ENCODE results near the gene DGKD.
"Not testable (repeated sequence)": the region's sequence is repeated elsewhere in the genome, so short reads cannot be mapped to it uniquely, and the experiment has no call there.

DGKD gene

DNA sequence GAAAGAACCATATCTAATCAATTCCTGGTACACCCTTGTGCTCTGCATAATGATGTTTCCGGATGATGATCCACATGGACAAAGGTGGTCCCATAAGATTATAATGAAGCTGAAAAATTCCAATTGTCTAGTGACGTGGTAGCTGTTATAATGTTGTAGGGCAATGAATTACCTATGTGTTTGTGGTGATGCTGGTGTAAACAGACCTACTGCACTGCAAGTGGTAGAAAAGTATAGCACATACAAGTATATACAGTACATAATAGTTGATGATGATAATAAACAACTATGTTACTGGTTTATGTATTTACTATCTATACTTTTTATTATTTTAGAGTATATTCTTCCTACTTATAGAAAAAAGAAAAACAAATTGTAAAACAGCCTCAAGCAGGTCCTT is 8.4 kb downstream of the DGKD start:
- DNase-seq: no peak

DNA sequence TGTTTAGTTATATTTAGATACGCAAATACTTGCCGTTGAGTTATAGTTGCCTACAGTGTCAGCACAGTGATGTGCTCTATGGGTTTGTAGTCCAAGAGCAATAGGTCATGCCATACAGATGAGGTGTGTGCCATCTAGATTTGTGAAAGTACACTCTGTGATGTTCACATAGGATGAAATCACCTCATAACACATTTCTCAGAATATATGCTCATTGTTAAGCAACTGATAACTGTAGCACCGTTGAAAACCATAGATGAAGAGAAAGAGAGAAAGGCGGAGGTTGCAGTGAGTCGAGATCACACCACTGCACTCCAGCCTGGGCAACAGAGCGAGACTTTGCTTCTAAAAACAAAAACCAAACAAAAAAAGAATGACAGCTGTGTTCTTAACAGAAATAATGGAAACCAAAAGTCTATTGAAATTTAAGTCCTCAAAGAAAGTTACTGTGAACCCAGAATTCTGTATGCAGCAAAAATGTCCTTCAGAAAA is 9.5 kb downstream of the DGKD start:
- no peak for DNase-seq

DNA sequence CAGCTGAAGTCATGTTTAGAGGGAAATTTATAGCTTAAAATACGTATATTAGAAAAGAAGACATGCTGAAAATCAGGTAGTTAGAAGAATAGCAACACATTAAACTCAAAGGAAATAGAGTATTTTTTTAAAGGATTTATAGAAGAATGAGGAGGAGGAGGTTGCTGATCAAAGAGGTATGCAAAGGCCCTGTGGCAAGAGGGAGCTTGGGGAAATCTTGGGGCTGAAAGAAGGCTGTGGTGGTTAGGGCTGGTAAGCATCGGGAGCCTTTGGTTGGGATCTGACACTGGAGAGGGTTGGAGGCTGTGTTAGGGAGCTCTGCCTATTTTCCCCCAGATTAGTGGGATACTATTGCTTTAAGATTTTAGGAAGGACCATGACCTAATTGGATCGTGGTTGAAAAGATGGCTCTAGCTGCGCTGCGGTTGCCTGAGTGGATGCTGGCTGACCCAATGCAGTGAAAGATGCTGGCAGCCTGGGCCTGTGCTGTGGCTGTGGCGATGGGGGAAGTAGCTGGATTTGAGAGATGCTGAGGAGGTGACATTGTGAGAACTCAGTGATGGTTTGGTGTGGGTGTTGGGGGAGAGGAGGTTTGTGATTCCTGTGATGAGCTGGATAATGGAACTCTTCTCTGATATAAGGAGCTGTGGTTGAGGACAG is 11.7 kb downstream of the DGKD start:
- DNase-seq: no peak

DNA sequence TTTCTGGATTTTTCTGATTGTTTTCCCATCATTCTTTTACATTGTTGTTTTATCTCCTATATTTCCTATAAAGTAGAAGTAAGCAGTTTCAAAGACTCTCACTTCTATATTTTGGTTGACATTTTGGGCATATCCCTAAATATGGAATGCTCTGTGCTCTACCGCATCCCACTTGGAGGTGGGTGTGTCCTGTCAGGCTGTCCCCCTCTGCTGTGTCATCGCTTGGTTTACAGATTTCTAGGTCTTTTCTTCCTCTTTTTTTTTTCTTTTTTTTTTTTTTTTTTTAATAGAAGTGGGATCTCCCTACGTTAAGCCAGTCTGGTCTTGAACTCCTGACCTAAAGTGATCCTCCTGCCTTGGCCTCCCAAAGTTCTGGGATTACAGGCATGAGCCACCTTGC is 13.3 kb downstream of the DGKD start:
- DNase-seq: no peak

DNA sequence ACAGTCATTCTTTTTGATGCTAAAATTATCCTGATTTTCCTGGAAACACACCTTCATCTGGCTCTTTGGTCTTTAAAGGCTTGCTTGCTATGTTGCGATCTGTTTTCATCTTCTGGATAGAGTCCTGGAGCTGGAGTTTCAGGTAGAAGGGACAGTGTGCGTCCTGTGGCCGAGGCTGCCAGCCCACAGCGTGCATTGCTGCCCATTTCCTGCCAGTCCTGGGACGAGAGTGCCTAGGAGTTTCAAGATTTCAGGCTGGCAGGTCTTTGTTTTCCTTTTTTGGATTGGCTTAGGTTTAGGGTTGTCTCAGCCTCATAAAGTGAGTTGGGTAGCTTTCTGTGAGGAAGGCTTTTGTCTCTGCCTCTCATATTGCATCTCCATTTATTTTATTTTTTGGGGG is 14.5 kb downstream of the DGKD start:
- DNase-seq: no peak

DNA sequence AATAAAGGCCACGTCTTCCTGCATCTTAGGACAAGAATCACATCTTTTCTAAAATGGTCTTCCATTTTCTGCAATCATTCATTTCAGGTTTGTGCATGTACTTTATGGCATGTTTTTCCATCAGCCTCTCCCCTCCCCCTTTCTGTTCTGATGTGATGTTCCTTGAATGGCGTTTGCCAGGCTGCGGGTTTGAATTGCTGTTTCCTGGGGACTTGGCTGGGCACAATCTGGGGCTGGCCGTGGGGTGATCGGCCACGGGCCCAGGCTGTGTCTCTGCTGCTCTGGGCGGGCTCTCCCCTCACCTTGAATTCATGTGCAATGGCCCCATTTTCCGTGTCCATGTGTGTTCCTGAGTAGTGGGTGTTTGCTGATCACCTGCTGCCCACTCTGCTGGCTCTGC is 15.2 kb downstream of the DGKD start:
- DNase-seq: no peak

DNA sequence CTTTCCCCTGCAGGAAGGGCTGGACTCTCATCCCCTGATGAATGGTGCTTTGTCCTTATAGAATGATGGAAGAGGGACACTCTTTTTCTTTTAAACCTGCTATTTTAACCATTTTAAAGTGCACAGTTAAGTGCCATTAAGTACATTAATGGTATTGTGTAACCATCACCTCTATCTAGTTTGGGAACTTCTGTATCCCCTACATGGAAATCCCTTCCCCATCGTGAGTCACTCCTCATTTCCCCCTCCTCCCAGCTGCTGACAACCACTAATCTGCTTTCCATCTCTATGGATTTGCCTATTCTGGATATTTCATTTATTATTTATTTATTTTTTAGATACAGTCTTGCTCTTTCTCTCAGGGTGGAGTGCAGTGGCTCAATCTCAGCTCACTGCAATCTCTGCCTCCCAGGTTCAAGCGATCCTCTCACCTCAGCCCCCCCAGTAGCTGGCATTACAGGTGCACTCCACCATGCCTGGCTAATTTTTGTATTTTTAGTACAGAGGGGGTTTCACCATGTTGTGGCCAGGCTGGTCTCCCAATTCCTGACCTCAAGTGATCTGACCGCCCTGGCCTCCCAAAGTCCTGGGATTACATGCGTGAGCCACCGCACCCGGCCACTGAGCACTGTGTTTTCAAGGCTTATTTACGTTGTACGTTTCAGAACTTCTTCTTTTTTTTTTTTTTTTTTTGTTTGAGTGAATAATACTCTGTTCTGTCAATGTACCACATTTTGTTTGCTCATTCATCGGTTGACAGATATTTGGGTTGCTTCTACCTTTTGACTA is 15.8 kb downstream of the DGKD start:
- no peak for DNase-seq

DNA sequence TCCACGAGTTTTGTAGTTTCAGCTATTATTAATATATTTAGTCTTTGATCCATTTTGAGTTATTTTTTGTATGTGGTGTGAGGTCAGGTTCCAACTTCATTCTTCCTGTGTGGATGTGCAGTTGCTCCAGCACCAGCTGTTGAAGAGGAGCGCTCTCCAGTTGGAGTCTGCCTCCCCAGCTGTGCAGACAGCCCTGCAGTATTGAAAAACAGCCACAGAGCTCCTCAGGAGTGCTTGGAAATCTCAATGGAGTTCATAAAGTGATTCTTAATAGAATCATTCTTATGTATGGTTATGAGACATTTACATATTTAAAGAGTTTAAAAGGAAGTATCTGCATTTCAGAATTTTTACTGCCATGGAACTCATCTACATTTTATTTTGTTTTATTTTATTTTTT is 17.3 kb downstream of the DGKD start:
- DNase-seq: no peak

DNA sequence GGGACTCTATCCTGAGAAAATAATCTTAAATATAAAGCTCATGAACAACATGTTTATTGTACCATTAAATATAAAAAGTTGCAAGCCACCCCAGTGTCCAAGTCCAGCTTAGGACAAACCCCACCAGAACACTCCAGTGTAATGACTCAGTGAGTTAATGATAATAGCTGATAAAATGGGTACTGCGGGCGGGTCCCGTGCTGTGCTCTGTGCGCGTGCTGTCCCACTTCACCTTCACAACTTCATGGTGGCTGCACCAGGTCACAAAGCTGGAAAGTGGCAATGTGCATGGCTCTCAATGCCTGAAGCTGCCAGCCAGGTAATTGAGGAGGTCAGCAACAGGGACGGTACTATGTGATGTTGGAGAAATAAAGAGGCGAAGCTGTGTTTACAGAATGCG is 18.6 kb downstream of the DGKD start:
- no peak for DNase-seq

DNA sequence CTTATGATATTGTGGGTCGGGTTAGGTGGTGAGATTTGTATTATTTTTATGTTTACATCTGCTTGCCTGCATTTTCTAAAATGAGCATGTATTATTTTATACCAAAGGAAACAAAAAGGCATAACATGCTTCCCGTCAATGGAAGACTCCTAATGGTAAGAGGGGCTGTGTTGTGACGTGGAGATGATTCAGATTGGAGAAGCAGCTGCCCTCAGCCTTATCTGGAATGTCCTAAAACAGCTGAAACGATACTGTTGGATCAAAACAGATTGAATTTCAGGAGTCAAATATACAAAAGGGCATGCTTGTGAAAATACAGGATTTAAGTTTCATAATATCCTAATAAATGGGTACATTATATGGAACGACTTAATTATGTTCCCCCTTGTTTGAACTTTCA is 19.0 kb downstream of the DGKD start:
- no peak for DNase-seq

DNA sequence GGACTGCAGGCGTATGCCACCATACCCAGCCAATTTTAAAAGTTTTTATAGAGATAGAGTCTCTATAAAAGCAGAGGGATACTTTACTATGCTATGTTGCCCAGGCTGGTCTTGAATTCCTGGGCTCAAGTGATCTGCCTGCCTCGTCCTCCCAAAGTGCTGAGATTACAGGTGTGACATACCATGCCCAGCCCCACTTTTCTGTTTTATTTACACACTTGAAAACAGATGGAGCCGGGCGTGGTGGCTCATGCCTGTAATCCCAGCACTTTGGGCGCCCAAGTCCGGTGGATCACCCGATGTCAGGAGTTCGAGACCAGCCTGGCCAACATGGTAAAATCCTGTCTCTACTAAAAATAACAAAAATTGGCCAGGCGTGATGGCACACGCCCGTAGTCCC is 20.5 kb downstream of the DGKD start:
- DNase-seq: not testable (repeated sequence)

DNA sequence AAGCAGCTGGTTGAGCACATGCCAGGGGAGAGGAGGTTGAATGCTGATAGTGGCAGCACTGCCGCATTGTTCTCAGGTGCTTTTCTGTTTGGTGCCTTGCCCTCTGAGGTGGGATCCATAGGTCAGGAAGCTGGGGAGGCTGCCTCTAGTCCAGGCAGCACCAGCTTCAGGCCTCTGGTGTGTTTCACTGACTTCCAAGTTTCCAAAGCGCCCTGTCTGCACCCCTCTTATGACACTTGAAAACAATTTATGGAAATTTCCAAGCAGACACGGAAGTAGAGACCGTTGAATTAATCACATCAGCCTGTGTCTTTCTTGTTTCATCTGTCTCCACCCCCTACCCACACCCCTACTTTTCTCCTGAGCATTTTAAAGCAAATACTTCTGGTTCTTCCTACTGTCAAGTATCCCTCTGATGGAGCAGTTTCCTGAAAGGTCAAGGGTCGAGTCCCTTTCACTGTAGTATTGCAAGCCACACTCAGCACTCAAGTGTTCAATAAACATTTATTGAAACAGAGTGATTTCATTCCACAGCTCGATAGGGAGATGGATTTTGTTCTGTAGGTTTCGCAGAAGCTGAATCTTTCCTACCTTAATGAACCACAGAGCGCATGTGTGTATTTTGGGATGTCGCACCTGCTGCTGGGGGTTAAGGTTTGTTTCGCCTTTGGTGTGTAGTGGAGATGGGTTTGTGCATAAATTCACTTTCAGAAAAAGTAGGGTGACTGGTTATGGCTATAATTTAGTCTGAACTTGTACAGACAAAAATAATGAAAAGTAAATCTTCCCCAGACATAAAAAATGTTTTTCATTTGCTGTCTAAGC is 21.4 kb downstream of the DGKD start:
- DNase-seq: no peak

DNA sequence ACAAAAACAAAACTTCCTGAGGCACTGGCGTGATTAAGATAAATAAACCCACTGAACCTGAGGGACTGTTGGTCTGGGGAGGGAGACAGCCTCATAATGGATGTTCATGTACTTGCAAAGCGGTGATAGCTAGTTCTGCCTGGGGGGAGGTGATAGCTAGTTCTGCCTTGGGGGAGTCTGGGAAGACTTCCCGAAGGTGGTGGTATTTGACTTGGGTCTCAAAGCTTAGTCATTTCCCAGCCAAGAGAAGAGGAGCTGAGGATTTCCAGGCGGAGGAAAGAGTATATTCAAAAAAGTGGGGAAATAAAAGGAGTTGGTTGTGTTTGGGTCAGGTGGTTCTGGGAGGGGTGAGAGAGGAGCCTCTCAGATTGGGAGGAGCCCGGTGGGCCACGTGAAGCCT is 24.7 kb downstream of the DGKD start:
- no peak for DNase-seq

DNA sequence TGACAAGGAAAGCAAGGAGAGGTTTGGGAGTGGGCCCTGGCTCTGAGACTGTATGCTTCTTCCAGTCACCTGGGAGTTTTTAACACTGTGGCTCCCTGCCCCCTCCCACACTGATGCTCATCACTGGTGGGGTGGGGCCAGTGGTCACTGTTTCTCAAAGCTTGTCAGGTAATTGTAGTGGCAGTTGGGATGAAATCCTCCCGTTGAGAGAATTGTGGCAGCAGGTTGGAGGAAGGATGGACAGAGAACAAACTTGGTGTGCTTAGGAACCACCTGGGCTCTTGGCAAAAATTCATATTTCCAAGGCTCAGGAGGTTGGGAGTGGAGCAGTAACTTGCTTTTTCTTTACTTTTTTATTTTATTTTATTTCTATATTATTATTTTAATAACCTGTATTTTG is 25.1 kb downstream of the DGKD start:
- DNase-seq: no peak

DNA sequence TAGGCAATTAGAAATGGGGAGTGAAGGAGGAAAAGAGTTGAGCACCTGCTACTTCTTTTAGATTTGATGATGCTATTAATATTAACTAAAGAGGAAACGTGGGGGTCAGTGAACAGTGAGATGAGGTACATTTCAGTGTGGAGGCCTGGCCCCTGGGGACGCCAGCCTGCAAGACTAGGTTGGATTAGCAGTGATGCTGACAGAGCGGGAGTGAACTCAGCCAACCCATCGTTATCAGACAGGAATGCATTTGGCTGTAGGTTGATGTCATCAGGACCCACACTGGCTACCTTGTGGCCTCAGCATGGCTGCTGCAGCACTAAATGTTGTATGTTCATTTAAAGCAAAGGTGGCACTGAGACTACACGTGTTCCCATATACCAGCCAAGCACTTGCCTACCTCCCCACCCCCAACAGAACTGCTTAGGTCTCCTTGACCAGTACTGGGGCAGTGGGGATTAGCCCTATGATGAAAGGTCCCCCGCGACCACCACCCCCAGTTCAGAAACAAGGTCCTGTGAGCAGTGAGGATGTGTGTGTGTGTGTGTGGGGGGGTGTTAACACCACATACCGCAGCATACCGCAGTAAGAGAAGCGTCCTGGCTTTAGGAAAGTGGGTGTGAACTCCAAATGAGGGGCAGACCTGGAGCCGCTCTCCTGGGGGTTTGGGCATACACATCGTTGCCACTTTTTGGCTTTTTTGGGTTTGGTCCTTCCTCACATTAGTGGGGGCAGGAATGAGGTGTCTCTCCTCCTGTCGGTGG is 26.0 kb downstream of the DGKD start:
- DNase-seq: no peak

DNA sequence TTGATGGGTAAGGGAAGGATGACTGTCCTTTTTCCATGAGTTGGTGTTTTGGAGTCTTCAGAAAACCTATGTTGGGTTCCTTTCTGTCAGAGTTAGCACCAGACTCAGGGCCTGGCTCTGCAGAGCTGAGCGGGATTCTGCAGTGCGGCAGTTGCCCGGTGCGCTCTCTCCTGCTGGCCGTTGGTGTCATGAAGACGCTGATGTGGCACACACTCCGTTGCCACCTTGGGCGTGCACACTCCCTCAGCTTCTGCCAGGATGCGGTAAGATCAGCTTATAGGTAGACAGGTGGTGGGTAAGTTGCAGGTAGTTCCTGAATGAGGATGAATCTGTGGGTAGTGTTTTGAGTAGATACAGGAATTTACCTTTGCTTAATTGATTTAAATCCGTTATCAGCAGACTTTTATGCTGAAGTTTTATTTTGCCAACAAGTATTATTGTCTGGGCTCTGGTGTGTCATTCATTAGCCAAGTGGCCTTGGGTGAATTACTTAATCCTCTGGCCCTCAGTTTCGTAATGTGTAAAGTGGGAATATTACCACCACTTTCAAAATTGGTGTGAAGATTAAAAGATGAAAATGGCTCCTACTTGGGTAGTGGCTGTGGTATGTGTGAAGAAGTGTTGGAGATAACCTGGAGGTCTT is 26.8 kb downstream of the DGKD start:
- no peak for DNase-seq

DNA sequence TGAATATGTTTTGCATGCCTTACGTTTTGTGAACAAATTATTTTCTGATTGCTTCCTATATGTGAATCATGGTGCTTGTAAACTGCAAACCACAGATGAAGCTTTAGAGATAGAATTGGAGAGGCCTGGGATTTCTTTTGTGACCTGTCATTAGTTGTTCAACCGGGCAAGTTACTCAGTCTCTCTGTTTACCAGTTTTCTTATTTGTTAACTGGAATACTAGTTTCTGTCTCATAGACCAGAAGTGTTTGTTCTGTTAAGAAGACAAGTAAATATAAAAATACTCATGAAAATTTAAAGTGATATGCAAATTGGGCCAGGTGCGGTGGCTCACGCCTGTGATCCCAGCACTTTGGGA is 27.3 kb downstream of the DGKD start:
- DNase-seq: no peak

DNA sequence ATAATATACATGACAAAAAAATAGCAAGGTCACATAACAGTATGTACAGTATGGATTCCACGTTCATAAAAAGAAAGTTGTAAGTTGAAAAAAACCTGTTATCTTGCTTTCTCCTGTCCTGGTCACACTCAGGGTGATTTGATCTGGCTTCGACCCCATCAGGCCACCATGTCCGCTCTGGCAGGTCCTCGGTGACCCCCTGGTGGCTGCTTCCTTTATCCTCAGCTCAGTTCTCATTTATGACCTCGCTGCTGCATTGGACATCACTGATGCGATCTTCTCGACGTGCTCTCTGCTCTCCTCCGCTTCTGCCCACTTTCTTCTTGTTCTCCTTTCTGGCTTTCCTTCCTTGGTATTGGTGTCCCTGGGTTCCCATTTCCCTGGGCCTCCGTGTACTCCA is 29.7 kb downstream of the DGKD start:
- DNase-seq: no peak

DNA sequence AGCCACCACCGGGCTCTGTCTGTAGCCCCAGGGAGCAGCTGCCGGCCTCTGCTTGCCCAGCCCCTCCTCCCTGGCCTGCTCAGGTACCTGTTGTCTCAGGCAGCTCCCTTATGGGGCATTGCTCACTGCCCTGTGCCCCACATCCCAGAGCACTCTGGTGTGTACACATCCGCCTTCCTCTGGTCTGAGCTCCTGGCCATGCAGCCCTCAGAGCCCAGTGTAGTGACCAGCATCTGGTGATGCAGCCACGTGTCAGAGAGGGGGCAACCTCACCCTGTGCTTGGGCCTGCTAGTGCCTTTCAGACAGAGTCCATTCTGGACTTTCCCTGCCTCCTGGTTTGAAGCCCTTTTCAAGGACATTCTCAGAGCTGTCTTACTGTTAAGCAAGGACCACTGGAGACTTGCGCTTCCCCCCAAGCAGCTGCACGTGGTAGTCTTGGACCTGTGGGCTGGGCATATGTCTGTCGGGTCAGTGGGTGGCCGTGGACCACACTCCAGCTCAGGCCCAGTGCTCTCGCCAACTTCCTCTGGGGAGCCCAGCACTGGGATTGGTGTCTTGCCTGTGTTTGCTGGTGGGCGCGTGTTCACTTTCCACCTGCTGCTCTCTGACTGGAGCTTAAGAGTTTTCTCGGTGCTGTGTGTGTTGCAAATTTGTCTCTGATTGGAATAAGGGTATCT is 30.7 kb downstream of the DGKD start:
- DNase-seq: no peak

DNA sequence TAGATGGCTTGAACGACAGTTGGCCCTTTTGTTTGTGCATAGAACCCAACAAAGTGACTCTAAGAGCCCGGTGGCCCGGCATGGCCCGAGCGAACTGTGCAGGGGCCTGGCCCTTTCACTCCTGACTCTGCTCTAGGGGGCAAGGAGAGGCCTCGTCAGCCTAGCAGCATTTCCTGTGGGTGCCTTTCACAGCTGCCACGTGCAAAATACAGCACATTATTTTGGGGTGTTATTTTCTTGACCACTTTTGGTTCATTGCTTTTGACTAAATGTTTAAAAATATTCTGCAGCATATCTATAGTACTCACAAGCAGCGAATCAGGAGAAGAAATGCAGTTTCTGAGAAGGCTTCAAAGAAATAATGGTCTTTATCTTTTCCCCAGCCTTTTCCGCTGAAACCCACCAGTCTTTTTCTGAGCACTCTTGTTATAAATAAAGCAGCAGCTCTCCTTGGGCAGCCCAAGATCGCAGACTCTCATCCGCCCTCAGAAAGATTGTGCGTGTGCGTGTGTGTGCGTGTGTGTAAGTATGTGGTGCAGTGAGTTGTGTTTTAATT is 31.3 kb downstream of the DGKD start:
- DNase-seq: no peak

DNA sequence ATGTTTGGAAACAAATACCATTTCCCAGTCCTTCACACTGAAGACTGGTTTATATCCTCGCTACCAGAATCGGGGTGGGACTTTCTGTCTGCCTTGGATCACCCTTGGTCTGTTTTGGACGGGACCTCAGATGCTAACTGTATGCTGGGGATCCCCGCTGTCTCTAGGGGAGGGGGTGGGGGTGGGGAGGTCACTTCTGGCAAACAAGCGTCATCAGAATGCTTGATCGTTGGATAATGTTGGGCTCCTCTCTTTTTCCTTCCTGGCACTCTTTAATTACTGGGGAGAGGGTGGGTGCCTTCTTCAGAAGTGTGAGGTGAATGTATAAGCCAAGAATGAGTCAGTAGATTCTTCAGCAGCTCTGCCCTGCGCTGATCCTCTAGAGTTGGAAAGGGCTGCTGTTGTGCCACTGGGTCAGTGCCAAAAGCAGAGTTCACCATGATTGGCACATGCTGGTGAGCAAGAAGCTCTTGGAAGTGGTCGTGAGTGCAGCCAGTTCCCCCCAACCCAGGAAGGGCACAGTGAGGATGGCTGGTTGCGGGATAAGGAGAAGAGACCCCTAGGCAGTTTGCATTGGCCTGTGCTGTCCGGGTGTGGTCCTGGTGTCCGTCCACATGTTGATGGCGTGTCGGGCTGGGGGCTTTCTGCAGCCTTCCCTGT is 32.2 kb downstream of the DGKD start:
- DNase-seq: no peak

Data from NCI-H524 treated with DMSO at 0.1 percent for 48 hours (cell line).